GM12878 (cell line): ENCODE data around the gene NOC4L. TPM values are rescaled to one million over a fixed set of nuclear protein-coding genes. Genes with fewer than 3 reads are reported as not detected.
A peak's percentile ranks its signal among the peaks of the same experiment; 100 is the strongest.

Source experiments
- ATAC-seq: fragments of 200-7000 bp; cut with Tn5 transposase; 3 replicates; pipeline ENCODE4 v1.9.1; 2020; ENCODE audit warnings: mild to moderate bottlenecking, moderate library complexity
- BruUV-seq: library from RNA; stranded (reverse); fragments of 400-500 nt; replicated peaks from 2 replicates; lab custom pipeline; 2021; lab: Mats Ljungman, UMichigan
- CTCF ChIA-PET: fragments of 300-600 bp; sonication (Branson Sonifier 250); formaldehyde crosslinking; extraction: SDS; loops from one replicate; lab custom pipeline; 2021; ENCODE audit warnings: inconsistent platforms; lab: Yijun Ruan, JAX
- POLR2A ChIA-PET: fragments of 350-600 bp; formaldehyde crosslinking; extraction: SDS; loops from one replicate; lab custom pipeline; 2021; ENCODE audit warnings: inconsistent platforms; lab: Charles Lee
- RAD21 ChIA-PET: fragments of 300-600 bp; sonication (Branson Sonifier 250); formaldehyde crosslinking; loops from one replicate; lab custom pipeline; 2023; ENCODE audit warnings: antibody characterized with exemption; ENCODE audit not compliant: unreplicated experiment; lab: Charles Lee
- SMC1A ChIA-PET: fragments of 300-600 bp; sonication (Branson Sonifier 250); formaldehyde crosslinking; loops from one replicate; lab custom pipeline; 2023; ENCODE audit not compliant: unreplicated experiment, uncharacterized antibody; lab: Charles Lee
- DNase-seq: peaks from one replicate; pipeline ENCODE4 v3.0.0-alpha.2; 2011; ENCODE audit warnings: low read depth, low spot score
- FAIRE-seq: peaks from 3 replicates; lab custom pipeline; 2011; peaks lifted over from hg19 to GRCh38; lab: Jason Lieb, UNC
- H2AFZ ChIP-seq: 2 replicates; pipeline ENCODE4 v1.6.0; 2011; ENCODE audit warnings: low read depth, low read length, control low read depth; ENCODE audit not compliant: control insufficient read depth
- H3K27ac ChIP-seq: 2 replicates; pipeline ENCODE4 v1.5.1; 2011; ENCODE audit warnings: control low read depth; ENCODE audit not compliant: control insufficient read depth, insufficient read depth
- H3K27me3 ChIP-seq, 2 experiments: replicated peaks in 1 of 2; 2 replicates each; pipeline versions ENCODE4 v1.6.0 to v1.6.1; 2011; ENCODE audit warnings: low read length in 1 of 2; ENCODE audit not compliant: control insufficient read depth in 2 of 2, insufficient read depth in 2 of 2
- H3K36me3 ChIP-seq, 2 experiments: 2 replicates each; pipeline ENCODE4 v1.5.1; 2011; ENCODE audit warnings: low read length in 1 of 2; ENCODE audit not compliant: control insufficient read depth in 2 of 2, insufficient read depth in 2 of 2
- H3K4me1 ChIP-seq: 2 replicates; pipeline ENCODE4 v1.6.1; 2011; ENCODE audit warnings: mild to moderate bottlenecking, low read length, moderate library complexity, mixed read lengths; ENCODE audit not compliant: control insufficient read depth, insufficient read depth
- H3K4me2 ChIP-seq: 2 replicates; pipeline ENCODE4 v1.6.0; 2011; ENCODE audit warnings: control low read depth; ENCODE audit not compliant: control insufficient read depth, insufficient read depth
- H3K4me3 ChIP-seq: fragments of 200-600 bp; sonication (generic); 2 replicates; pipeline ENCODE4 v1.5.1; 2016
- H3K79me2 ChIP-seq: 2 replicates; pipeline ENCODE4 v1.6.0; 2011; ENCODE audit warnings: low read length; ENCODE audit not compliant: control insufficient read depth, insufficient read depth
- H3K9ac ChIP-seq: 2 replicates; pipeline ENCODE4 v1.8.0; 2011; ENCODE audit warnings: low read length, control low read depth, mixed read lengths; ENCODE audit not compliant: control insufficient read depth, insufficient read depth
- H3K9me3 ChIP-seq: replicated peaks from 3 replicates; pipeline ENCODE4 v1.5.1; 2011; ENCODE audit warnings: mild to moderate bottlenecking, low read length; ENCODE audit not compliant: control insufficient read depth, insufficient read depth
- H4K20me1 ChIP-seq: 2 replicates; pipeline ENCODE4 v1.6.0; 2011; ENCODE audit not compliant: control insufficient read depth, insufficient read depth
- BACH1 ChIP-seq: fragments of 450-650 bp; IDR thresholded peaks from 2 replicates; pipeline ENCODE4 v1.6.1; 2017; ENCODE audit warnings: mild to moderate bottlenecking, borderline replicate concordance
- BHLHE40 ChIP-seq, 2 experiments: fragments of 450-650 bp in 1 of 2; IDR thresholded peaks; 2 replicates each; pipeline ENCODE4 v1.6.1; 2011 to 2017; ENCODE audit warnings: low read depth in 2 of 2, borderline replicate concordance in 1 of 2, improper control_type of control experiment in 1 of 2, low read length in 1 of 2, mild to moderate bottlenecking in 1 of 2
- CREM ChIP-seq: IDR thresholded peaks from 2 replicates; pipeline ENCODE4 v1.6.1; 2014; ENCODE audit warnings: antibody characterized with exemption, low read depth
- EP300 ChIP-seq, 2 experiments: fragments of 150-350 bp in 1 of 2; IDR thresholded peaks; 2 replicates each; pipeline ENCODE4 v1.6.1; 2011 to 2012; ENCODE audit warnings: low read depth in 2 of 2, low read length in 2 of 2, borderline replicate concordance in 1 of 2, improper control_type of control experiment in 1 of 2, inconsistent platforms in 1 of 2; ENCODE audit not compliant: control insufficient read depth in 1 of 2
- LARP7 ChIP-seq: fragments of 450-650 bp; IDR thresholded peaks from 2 replicates; pipeline ENCODE4 v1.6.1; 2017; ENCODE audit warnings: mild to moderate bottlenecking
- NFIC ChIP-seq: IDR thresholded peaks from 2 replicates; pipeline ENCODE4 v1.6.1; 2012; ENCODE audit warnings: low read depth, mild to moderate bottlenecking, inconsistent platforms, low read length, moderate library complexity
- NFYB ChIP-seq: IDR thresholded peaks from 2 replicates; pipeline ENCODE4 v1.6.1; 2011; ENCODE audit warnings: low read depth, mild to moderate bottlenecking, low read length, improper control_type of control experiment, moderate library complexity; ENCODE audit not compliant: insufficient read depth
- PAX5 ChIP-seq: IDR thresholded peaks from 2 replicates; pipeline ENCODE4 v1.6.1; 2011; ENCODE audit warnings: low read depth, low read length, borderline replicate concordance
- POLR2A ChIP-seq: IDR thresholded peaks from 2 replicates; pipeline ENCODE4 v1.6.1; 2011; ENCODE audit warnings: low read depth, mild to moderate bottlenecking, low read length
- RAD51 ChIP-seq: fragments of 450-650 bp; IDR thresholded peaks from 2 replicates; pipeline ENCODE4 v1.6.1; 2016; ENCODE audit warnings: moderate library complexity, mild to moderate bottlenecking, inconsistent platforms
- SMAD5 ChIP-seq: IDR thresholded peaks from 2 replicates; pipeline ENCODE4 v1.6.1; 2016; ENCODE audit warnings: antibody characterized with exemption, low read depth
- SMC3 ChIP-seq: IDR thresholded peaks from 2 replicates; pipeline ENCODE4 v1.6.1; 2011; ENCODE audit warnings: low read length, improper control_type of control experiment, borderline replicate concordance
- YY1 ChIP-seq: IDR thresholded peaks from 2 replicates; pipeline ENCODE4 v1.6.1; 2011; ENCODE audit warnings: low read depth, mild to moderate bottlenecking, low read length
- ZBTB11 ChIP-seq: fragments of 450-650 bp; formaldehyde crosslinking; IDR thresholded peaks from 2 replicates; pipeline ENCODE4 v1.5.0; 2022; ENCODE audit warnings: mild to moderate bottlenecking, missing genetic modification characterization
- ZNF207 ChIP-seq: fragments of 450-650 bp; IDR thresholded peaks from 2 replicates; pipeline ENCODE4 v1.6.1; 2014; ENCODE audit warnings: antibody characterized with exemption, mild to moderate bottlenecking, borderline replicate concordance
- WGBS: methylation state at CpG from one replicate; pipeline ENCODE4 v1.1.6; 2016; ENCODE audit warnings: low lambda C conversion rate; ENCODE audit not compliant: insufficient replicate concordance, insufficient coverage; ENCODE audit errors: missing lambda C conversion rate; 5-methylcytosine and 5-hydroxymethylcytosine counted together
- in situ Hi-C: fragments of 300-500 bp; cut with MboI; formaldehyde crosslinking; loops from 9 replicates; pipeline ENCODE4 v1.14.3; 2018; ENCODE audit warnings: mixed read lengths
- intact Hi-C: fragments of 100-400 bp; cut with micrococcal nuclease; formaldehyde crosslinking; loops from one replicate; pipeline ENCODE4 v1.14.2; 2022; ENCODE audit not compliant: unreplicated experiment
- polyA plus RNA-seq, 11 experiments: library from polyadenylated mRNA; depleted of rRNA in 4 of 11; unstranded in 6 of 11; stranded (reverse) in 5 of 11; fragments of >200 nt; fragmentation: Nextera tagmentation in 4 of 11; fragmentation: Illumina TruSeq in 1 of 11; extraction: Ambion mirVana in 4 of 11; extraction: Trizol in 1 of 11; gene quantifications; 1 replicate in 1 of 11; 2 replicates in 10 of 11; pipeline versions ENCODE4 v1.2.1 to v1.2.3, GENCODE V29; 2011 to 2016; ENCODE audit warnings: inconsistent platforms in 2 of 11, missing spikeins in 2 of 11, low read depth in 1 of 11
- total RNA-seq, 4 experiments: library from RNA; depleted of rRNA in 3 of 4; stranded (reverse); fragments of >200 nt in 3 of 4; fragmentation: Illumina TruSeq in 1 of 4; extraction: Trizol in 1 of 4; gene quantifications; 2 replicates each; pipeline versions ENCODE4 v1.2.1 to v1.2.3, GENCODE V29; 2013 to 2021
- TF ChIP-seq, protein P1 (sequence below), 3 experiments: IDR thresholded peaks in 2 of 3; conservative IDR thresholded peaks in 1 of 3; 2 replicates each; pipeline ENCODE4 v1.5.1; 2011; ENCODE audit warnings: low read depth in 3 of 3, low read length in 3 of 3, mild to moderate bottlenecking in 3 of 3, control low read depth in 2 of 3, moderate library complexity in 2 of 3, inconsistent platforms in 1 of 3, mixed read lengths in 1 of 3; ENCODE audit not compliant: control insufficient read depth in 2 of 3, insufficient read depth in 1 of 3; ENCODE audit errors: extremely low read depth in 1 of 3

NOC4L gene
- total and polyA plus RNA-seq, 10 of the 15 experiments (the other 5 are each of a cell fraction or from before 2014, with no cell fraction given) = 0.72 to 68.2 (median 15.2) TPM

GRCh38 chr12:132153501-132154340 lies 9.5 kb downstream of the NOC4L start:
- ChIA-PET POLR2A (interaction anchor here (0.5 kb wide), 1 partner anchor 616 kb away, joined by 3 read pairs; no protein-coding TSS in a partner anchor), RAD21 (interaction anchor here (1.0 kb wide), 4 partner anchors 65 to 461 kb away, joined by 5 to 6 read pairs (median 6); no protein-coding TSS in a partner anchor), CTCF (interaction anchor here (0.6 to 1.6 kb wide), 17 partner anchors 9 to 461 kb away, joined by 3 to 9 read pairs (median 4); no protein-coding TSS in a partner anchor), SMC1A (interaction anchor here (0.8 to 1.1 kb wide), 3 partner anchors 66 to 461 kb away, joined by 3 to 4 read pairs (median 4); no protein-coding TSS in a partner anchor)
- Histone ChIP-seq H3K9ac (no peak overlapping the region), H3K4me1 (no peaks in the 10 kb centered on the region), H3K4me2 (no peak overlapping the region), H3K4me3 (no peak overlapping the region), H3K9me3 (peaks cover 8% of the 10 kb centered on the region), H4K20me1 (peaks cover 3% of the 10 kb centered on the region; the same call in 1 of the 2 replicates), H2AFZ (no peak overlapping the region), H3K36me3 (peaks cover 3 to 12% of the 10 kb centered on the region in 2 experiments), H3K79me2 (no peaks in the 10 kb centered on the region), H3K27me3 (no peaks in the 10 kb centered on the region), H3K27ac (no peak overlapping the region)
- in situ Hi-C loops (no loop called here), intact Hi-C loops (loop anchor here (1.0 to 5.0 kb wide), 4 partner anchors 65 to 462 kb away; no protein-coding TSS in a partner anchor)
- ATAC-seq (peak; percentile 99), DNase-seq (peak; percentile 8), FAIRE-seq (no peak)
- no TSS peak for BruUV-seq
- 25% methylated on average over 38 of the region's 41 CpGs for WGBS
- TF ChIP-seq SMC3 = peak; percentile 79
- no peak for TF ChIP-seq PAX5
- TF ChIP-seq LARP7 = 0 out of 2 replicates have a peak, but pooled peaks have one; percentile 32
- no peak for TF ChIP-seq ZBTB11 (CRISPR knock-in tag)
- peak; percentile 51 for TF ChIP-seq POLR2A
- no peak for TF ChIP-seq NFIC
- TF ChIP-seq BHLHE40 (IDR thresholded peaks at IDR 0.05; ENCODE audit: borderline replicate concordance in 1 of 2, low read depth in 2 of 2, low read length in 1 of 2) = 0 out of 4 replicates have a peak, but pooled peaks of 1 of the 2 experiments have one; percentile 13
- no peak for TF ChIP-seq RAD51
- TF ChIP-seq, protein P1, sequence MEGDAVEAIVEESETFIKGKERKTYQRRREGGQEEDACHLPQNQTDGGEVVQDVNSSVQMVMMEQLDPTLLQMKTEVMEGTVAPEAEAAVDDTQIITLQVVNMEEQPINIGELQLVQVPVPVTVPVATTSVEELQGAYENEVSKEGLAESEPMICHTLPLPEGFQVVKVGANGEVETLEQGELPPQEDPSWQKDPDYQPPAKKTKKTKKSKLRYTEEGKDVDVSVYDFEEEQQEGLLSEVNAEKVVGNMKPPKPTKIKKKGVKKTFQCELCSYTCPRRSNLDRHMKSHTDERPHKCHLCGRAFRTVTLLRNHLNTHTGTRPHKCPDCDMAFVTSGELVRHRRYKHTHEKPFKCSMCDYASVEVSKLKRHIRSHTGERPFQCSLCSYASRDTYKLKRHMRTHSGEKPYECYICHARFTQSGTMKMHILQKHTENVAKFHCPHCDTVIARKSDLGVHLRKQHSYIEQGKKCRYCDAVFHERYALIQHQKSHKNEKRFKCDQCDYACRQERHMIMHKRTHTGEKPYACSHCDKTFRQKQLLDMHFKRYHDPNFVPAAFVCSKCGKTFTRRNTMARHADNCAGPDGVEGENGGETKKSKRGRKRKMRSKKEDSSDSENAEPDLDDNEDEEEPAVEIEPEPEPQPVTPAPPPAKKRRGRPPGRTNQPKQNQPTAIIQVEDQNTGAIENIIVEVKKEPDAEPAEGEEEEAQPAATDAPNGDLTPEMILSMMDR (IDR thresholded peaks at IDR 0.05 in 2 of 3, conservative IDR thresholded peaks at IDR 0.05 in 1 of 3; ENCODE audit: control insufficient read depth in 2 of 3, extremely low read depth in 1 of 3, insufficient read depth in 1 of 3, low read depth in 3 of 3, low read length in 3 of 3) = peak; percentile 93 to 97 (median 95); a peak in 5 of 6 replicates
- TF ChIP-seq NFYB = no peak
- TF ChIP-seq SMAD5 = no peak
- TF ChIP-seq ZNF207 = no peak
- TF ChIP-seq BACH1 = no peak
- TF ChIP-seq CREM = no peak
- TF ChIP-seq EP300 (IDR thresholded peaks at IDR 0.05; ENCODE audit: borderline replicate concordance in 1 of 2, control insufficient read depth in 1 of 2, low read depth in 2 of 2, low read length in 2 of 2) = no peak
- TF ChIP-seq YY1 = peak; percentile 67
